ENCODE data around the gene ENO4. TPM values are rescaled to one million over a fixed set of nuclear protein-coding genes. Genes with fewer than 3 reads are reported as not detected.

The ENO4 gene
- total RNA-seq, 4 donors from 2014 or later = 0.17 to 1.1 (median 0.29) TPM; not detected in 1

- H3K27me3 ChIP-seq = peaks cover 0 to 9% (median 0%) of the 10 kb centered on the region in 4 donors
- TF ChIP-seq EP300 (IDR thresholded peaks at IDR 0.05) (no peak), POLR2AphosphoS5 (IDR thresholded peaks at IDR 0.05) (no peak), POLR2A (IDR thresholded peaks at IDR 0.05; ENCODE audit: low read depth) (no peak), CTCF (IDR thresholded peaks at IDR 0.05) (no peak)
- H3K4me3 ChIP-seq = no peak overlapping the region
- no peak overlapping the region for H3K27ac ChIP-seq (replicated peaks in 1 of 4)
- intact Hi-C loops (cut with DNase I) = no loop called here
- no peaks in the 10 kb centered on the region for H3K9me3 ChIP-seq
- H3K36me3 ChIP-seq = no peaks in the 10 kb centered on the region
- no peaks in the 10 kb centered on the region for H3K4me1 ChIP-seq
- WGBS = 91% methylated on average over 4 of the region's 4 CpGs
- no peak for DNase-seq (ENCODE audit: extremely low spot score)
Observed at GRCh38 chr10:116868198-116868676, 18.9 kb downstream of the ENO4 start.

GRCh38 chr10:116868722-116869121 is 19.4 kb downstream of the ENO4 start:
- intact Hi-C loops (cut with DNase I) = no loop called here
- Histone ChIP-seq H3K27me3 (peaks cover 0 to 9% (median 0%) of the 10 kb centered on the region in 4 donors), H3K36me3 (no peaks in the 10 kb centered on the region), H3K9me3 (no peaks in the 10 kb centered on the region), H3K27ac (replicated peaks in 1 of 4) (no peak overlapping the region), H3K4me1 (no peaks in the 10 kb centered on the region), H3K4me3 (no peak overlapping the region)
- TF ChIP-seq POLR2AphosphoS5 (IDR thresholded peaks at IDR 0.05) (no peak), EP300 (IDR thresholded peaks at IDR 0.05) (no peak), POLR2A (IDR thresholded peaks at IDR 0.05; ENCODE audit: low read depth) (no peak), CTCF (IDR thresholded peaks at IDR 0.05) (no peak)
- no peak for DNase-seq (ENCODE audit: extremely low spot score)
- WGBS = 29% methylated on average over 4 of the region's 4 CpGs

GRCh38 chr10:116870949-116871348 is 21.6 kb downstream of the ENO4 start:
- peak; percentile 21 for DNase-seq (ENCODE audit: extremely low spot score)
- peaks cover 0 to 9% (median 0%) of the 10 kb centered on the region in 4 donors for H3K27me3 ChIP-seq
- H3K36me3 ChIP-seq = no peaks in the 10 kb centered on the region
- no peak overlapping the region for H3K4me3 ChIP-seq
- no peaks in the 10 kb centered on the region for H3K9me3 ChIP-seq
- intact Hi-C loops (cut with DNase I) = no loop called here
- no peaks in the 10 kb centered on the region for H3K4me1 ChIP-seq
- H3K27ac ChIP-seq (replicated peaks in 1 of 4) = no peak overlapping the region
- WGBS = 94% methylated on average over 2 of the region's 2 CpGs
- no peak for TF ChIP-seq POLR2AphosphoS5 (IDR thresholded peaks at IDR 0.05)
- TF ChIP-seq CTCF (IDR thresholded peaks at IDR 0.05) = no peak
- no peak for TF ChIP-seq EP300 (IDR thresholded peaks at IDR 0.05)
- TF ChIP-seq POLR2A (IDR thresholded peaks at IDR 0.05; ENCODE audit: low read depth) = no peak

- Histone ChIP-seq H3K27me3 (peaks cover 0 to 9% (median 0%) of the 10 kb centered on the region in 4 donors), H3K4me1 (no peaks in the 10 kb centered on the region), H3K9me3 (no peaks in the 10 kb centered on the region), H3K27ac (replicated peaks in 1 of 4) (no peak overlapping the region), H3K36me3 (no peaks in the 10 kb centered on the region), H3K4me3 (no peak overlapping the region)
- WGBS = 66% methylated on average over 2 of the region's 2 CpGs
- TF ChIP-seq CTCF (IDR thresholded peaks at IDR 0.05) = no peak
- no peak for TF ChIP-seq POLR2A (IDR thresholded peaks at IDR 0.05; ENCODE audit: low read depth)
- no peak for TF ChIP-seq EP300 (IDR thresholded peaks at IDR 0.05)
- no peak for TF ChIP-seq POLR2AphosphoS5 (IDR thresholded peaks at IDR 0.05)
- no peak for DNase-seq (ENCODE audit: extremely low spot score)
- intact Hi-C loops (cut with DNase I) = no loop called here
Observed at GRCh38 chr10:116873134-116873533, 23.8 kb downstream of the ENO4 start.

- H3K27me3 ChIP-seq = no peaks in the 10 kb centered on the region
- DNase-seq (ENCODE audit: extremely low spot score) = peak; percentile 37
- no peak for TF ChIP-seq EP300 (IDR thresholded peaks at IDR 0.05)
- TF ChIP-seq POLR2A (IDR thresholded peaks at IDR 0.05; ENCODE audit: low read depth) = no peak
- no peak for TF ChIP-seq CTCF (IDR thresholded peaks at IDR 0.05)
- no peak for TF ChIP-seq POLR2AphosphoS5 (IDR thresholded peaks at IDR 0.05)
- no peaks in the 10 kb centered on the region for H3K9me3 ChIP-seq
- H3K36me3 ChIP-seq = no peaks in the 10 kb centered on the region
- intact Hi-C loops (cut with DNase I) = no loop called here
- H3K4me1 ChIP-seq = no peaks in the 10 kb centered on the region
- WGBS = 100% methylated on average over 2 of the region's 2 CpGs
- H3K4me3 ChIP-seq = no peak overlapping the region
- H3K27ac ChIP-seq (replicated peaks in 1 of 4) = no peak overlapping the region
Observed at GRCh38 chr10:116875897-116876296, 26.6 kb downstream of the ENO4 start.
